ENCODE measurements around the gene OTUB2.

The OTUB2 gene

GRCh38 chr14:94026173-94026888, at the start of gene OTUB2:
Gene OTUB2 (plus strand): TSS chr14:94026340. CDS start chr14:94026538, 198 bp downstream.
- DNase-seq (ENCODE audit: low spot score), result peak; percentile 94

- no peak for DNase-seq (ENCODE audit: low spot score)
Observed at GRCh38 chr14:93976477-93977057, 49.6 kb upstream of the OTUB2 start, which contains the start of gene ASB2. Gene ASB2 (minus strand): TSS chr14:93976570. CDS start chr14:93964539, 12,031 bp downstream.

- no peak for DNase-seq (ENCODE audit: low spot score)
Observed at GRCh38 chr14:93977171-93977570, 49.0 kb upstream of the OTUB2 start.

- no peak for DNase-seq (ENCODE audit: low spot score)
Observed at GRCh38 chr14:93977790-93978581, 48.2 kb upstream of the OTUB2 start.

GRCh38 chr14:93978735-93979134, 47.4 kb upstream of the OTUB2 start:
- no peak for DNase-seq (ENCODE audit: low spot score)

GRCh38 chr14:93980456-93981201, 45.5 kb upstream of the OTUB2 start:
- DNase-seq (ENCODE audit: low spot score), result no peak

- no peak for DNase-seq (ENCODE audit: low spot score)
Observed at GRCh38 chr14:93981316-93982229, 44.6 kb upstream of the OTUB2 start.

- no peak for DNase-seq (ENCODE audit: low spot score)
Observed at GRCh38 chr14:93982230-93983007, 43.7 kb upstream of the OTUB2 start.

GRCh38 chr14:93984070-93984469, 42.1 kb upstream of the OTUB2 start:
- DNase-seq (ENCODE audit: low spot score), result no peak

GRCh38 chr14:93984987-93985410, 41.1 kb upstream of the OTUB2 start:
- DNase-seq (ENCODE audit: low spot score), result no peak

- no peak for DNase-seq (ENCODE audit: low spot score)
Observed at GRCh38 chr14:93986955-93987354, 39.2 kb upstream of the OTUB2 start.

GRCh38 chr14:93987376-93987775, 38.8 kb upstream of the OTUB2 start:
- DNase-seq (ENCODE audit: low spot score), result no peak

- no peak for DNase-seq (ENCODE audit: low spot score)
Observed at GRCh38 chr14:93987815-93988476, 38.2 kb upstream of the OTUB2 start.

GRCh38 chr14:93989939-93990338, 36.2 kb upstream of the OTUB2 start:
- DNase-seq (ENCODE audit: low spot score), result no peak

GRCh38 chr14:93991212-93991611, 34.9 kb upstream of the OTUB2 start:
- DNase-seq (ENCODE audit: low spot score), result no peak

GRCh38 chr14:93991649-93992048, 34.5 kb upstream of the OTUB2 start:
- no peak for DNase-seq (ENCODE audit: low spot score)

- DNase-seq (ENCODE audit: low spot score), result no peak
Observed at GRCh38 chr14:93993382-93993781, 32.8 kb upstream of the OTUB2 start.

GRCh38 chr14:93994919-93995682, 31.0 kb upstream of the OTUB2 start:
- no peak for DNase-seq (ENCODE audit: low spot score)

- DNase-seq (ENCODE audit: low spot score), result no peak
Observed at GRCh38 chr14:93996130-93996695, 29.9 kb upstream of the OTUB2 start.

All from kidney capillary endothelial cell (primary cell).